ENCODE measurements around the gene MCU.

GRCh38 chr10:72911758-72912157, 219.8 kb downstream of the MCU start:
- TF ChIP-seq CTCF (conservative IDR thresholded peaks at IDR 0.05; ENCODE audit: low read depth, low read length) (no peak), EZH2 (IDR thresholded peaks at IDR 0.05; ENCODE audit: borderline replicate concordance, low read depth, low read length, poor library complexity, severe bottlenecking) (no peak)

Measured in A673 (cell line).